ENCODE measurements around the gene DPAGT1.

- TF ChIP-seq CTCF (conservative IDR thresholded peaks at IDR 0.05) (no peak), ZFX (IDR thresholded peaks at IDR 0.05) (no peak)
Observed at GRCh38 chr11:119067371-119068222, 34.1 kb downstream of the DPAGT1 start, which contains the start of gene VPS11.
